ENCODE data around the gene TRPC3.
"Not testable (repeated sequence)": the region's sequence is repeated elsewhere in the genome, so short reads cannot be mapped to it uniquely, and the experiment has no call there.

Gene TRPC3

DNA sequence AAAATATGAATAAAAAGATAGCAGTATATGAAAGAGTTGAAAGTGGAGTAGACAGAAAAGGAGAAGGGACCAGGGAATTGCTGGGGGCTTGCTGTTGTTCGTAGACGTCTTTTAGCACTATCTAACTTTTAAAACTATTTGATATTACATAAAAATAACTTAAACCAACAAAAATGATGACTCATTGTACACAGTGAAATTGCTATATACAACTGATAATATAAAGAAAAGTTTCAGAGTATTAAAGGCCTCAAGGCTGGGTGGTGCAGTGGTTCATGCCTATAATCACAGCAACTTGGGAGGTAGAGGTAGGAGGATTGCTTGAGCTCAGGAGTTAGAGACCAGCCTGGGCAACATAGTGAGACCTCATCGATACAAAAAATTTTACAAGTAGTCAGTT, 5.2 kb downstream of the TRPC3 start:
- no peak for DNase-seq (ENCODE audit: low read depth)

- no peak for DNase-seq (ENCODE audit: low read depth)
Measured at GRCh38 chr4:121943941-121944340, 7.9 kb downstream of the TRPC3 start.

GRCh38 chr4:121939690-121940089, 12.2 kb downstream of the TRPC3 start:
- no peak for DNase-seq (ENCODE audit: low read depth)

DNA sequence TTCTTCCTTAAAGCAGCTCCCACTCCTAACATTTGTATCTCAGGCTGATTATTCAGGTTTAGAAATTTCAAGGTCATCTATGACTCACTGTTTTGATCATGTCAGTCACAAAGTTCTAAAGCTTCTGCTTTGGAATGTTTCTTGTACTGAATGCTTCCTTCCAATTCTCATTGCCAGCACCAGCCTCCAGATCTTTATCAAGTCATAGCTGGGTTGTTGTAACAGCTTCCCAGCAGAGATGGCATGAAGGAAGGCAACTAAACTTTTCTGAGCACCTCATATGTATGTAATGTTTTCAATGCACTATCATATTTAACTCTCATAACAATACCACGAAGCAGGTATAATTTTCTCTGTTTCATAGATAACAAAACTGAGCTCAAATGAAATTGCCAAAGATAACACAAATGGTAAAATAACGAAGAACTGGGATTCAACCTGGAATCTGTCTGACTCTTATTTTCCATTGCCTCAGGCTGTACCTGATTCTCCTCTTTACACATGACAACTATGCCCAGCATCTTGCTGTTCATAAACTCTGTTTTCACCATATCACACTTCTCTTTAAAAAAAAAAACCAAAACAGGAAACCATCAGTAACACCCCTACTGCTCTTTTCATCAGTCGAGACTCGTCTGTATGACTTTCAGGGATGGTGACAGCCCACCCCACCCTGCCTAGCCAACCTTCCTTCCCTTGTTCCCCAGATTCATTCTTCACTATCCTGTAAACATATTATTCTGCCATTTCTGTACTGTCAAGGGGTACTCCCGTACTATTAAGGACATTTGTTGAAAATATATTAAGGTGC, 13.4 kb downstream of the TRPC3 start:
- no peak for DNase-seq (ENCODE audit: low read depth)

DNA sequence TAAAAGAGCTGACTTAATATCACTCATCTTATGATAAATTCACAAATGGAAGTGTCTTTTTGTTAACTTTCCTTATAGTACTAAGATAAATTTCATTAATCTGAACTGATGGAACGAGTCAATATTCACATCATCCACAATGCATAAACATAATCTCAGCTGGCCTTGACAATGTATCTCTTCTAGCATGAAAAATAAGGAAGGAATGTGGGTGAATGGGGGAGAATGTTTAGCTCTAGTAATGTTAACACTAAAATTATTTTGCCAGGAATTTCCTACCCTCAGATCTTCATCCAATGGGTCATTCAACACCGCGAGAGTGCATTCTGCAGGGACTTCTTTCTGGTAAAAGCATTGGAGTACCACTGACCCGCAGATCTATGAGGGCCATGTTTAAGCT, 15.8 kb downstream of the TRPC3 start:
- no peak for DNase-seq (ENCODE audit: low read depth)

DNA sequence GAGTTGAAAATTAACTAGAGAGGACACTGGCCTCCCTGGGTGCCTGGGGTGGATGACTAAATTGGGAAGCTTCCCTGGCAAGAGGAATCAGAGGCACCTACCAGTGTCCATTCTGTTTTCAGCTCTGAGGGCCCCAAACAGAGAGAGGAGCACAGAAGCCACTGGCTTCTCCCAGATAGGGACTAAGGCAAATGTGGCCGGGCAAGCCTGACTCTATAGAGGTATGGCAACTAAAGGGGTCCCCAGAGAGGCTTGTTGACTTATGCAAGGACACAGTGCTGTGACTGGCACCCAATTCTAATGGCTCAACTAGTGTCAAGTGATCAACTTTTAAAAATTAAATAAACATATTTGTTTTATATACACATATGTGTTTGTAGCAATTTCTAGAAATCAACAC, 17.2 kb downstream of the TRPC3 start:
- DNase-seq (ENCODE audit: low read depth): no peak

DNA sequence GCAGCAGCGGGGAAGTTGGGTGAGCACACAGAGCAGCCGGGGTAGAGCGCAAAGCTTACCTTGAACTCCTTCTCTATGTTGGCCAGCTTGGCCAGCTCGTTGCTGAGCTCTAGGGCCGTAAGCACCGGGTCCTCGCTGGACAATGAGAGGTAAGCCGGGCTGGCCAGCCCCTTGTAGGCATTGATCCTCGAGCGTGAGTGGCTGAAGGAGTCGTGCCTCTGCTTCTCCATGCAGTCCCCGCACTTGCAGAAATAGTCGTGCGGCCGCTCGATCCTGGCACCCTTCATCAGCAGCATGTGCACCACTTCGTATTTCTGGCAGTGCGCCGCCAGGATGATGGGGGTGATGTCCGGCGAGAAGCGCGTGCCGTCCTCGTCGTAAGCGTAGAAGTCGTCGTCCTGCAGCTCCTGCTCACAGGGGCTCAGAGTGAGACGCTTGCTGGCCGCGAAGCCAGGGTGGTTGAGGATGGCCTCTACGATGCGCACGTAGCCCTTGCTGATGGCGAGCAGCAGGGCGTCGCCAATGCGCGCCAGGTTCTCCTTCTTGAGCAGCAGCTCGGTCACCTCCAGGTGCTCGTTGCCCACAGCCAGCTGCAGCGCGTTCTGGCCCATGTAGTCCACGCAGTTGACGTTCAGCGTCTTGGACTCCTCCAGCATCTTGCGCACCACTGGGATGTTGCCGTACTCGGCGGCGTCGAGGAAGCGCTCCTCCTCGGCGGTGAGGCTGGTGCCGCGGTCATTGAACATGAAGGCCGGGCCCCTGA, 19.5 kb downstream of the TRPC3 start:
- DNase-seq (ENCODE audit: low read depth): no peak

- DNase-seq (ENCODE audit: low read depth): no peak
Measured at GRCh38 chr4:121930304-121930703, 21.6 kb downstream of the TRPC3 start.

DNA sequence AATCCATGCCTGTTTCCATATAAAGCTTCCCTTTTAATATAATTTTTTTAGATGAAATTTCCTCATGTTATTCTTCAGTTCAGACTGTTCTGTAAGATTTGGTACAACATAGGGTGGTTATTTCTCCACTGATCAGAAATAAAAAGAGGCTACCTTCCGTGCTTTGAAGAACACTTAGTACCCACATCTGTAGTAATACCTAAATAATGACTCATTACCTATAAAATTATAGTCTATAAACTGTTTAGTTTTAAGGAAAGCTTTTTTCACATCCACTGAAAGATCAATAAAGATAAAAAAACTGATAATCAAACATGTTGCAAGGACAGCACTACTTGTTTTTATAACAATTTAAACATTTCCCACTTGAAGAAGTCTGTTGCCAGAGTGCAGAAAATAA, 23.9 kb downstream of the TRPC3 start:
- no peak for DNase-seq (ENCODE audit: low read depth)

DNA sequence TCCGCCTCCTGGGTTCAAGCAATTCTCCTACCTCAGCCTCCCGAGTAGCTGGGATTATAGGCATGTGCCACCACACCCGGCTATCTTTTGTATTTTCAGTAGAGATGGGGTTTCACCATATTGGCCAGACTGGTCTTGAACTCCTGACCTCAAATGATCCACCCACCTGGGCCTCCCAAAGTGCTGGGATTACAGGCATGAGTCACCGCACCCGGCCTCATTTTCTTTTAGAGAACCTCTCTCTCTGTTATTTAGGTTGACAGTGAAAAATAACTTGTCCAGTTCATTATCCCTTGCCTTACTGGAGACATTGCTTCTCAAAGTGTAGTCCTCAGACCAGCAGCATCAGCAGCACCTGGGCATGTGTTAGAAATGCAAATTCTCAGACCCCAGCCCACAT, 25.4 kb downstream of the TRPC3 start:
- not testable (repeated sequence) for DNase-seq (ENCODE audit: low read depth)

DNA sequence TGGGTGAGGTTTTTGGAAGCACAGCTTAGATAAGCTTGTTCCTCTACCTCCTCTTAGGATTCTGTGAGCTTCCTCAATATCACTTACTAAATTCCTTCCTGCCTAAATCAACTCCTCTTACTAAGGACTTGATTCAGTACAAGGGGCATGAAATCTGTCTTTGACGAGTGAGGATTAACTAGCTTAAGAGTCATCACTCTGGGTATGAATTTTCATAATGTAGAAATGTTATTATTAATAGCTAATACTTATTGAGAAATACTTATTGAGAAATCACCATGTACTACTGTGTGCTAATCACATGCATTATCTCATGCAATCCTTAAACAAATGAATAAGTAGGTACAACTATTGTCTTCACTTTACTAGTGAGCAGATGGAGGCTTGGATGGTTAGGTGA, 28.6 kb downstream of the TRPC3 start:
- no peak for DNase-seq (ENCODE audit: low read depth)

- no peak for DNase-seq (ENCODE audit: low read depth)
Measured at GRCh38 chr4:121913667-121914066, 38.2 kb downstream of the TRPC3 start.

- no peak for DNase-seq (ENCODE audit: low read depth)
Measured at GRCh38 chr4:121908346-121908745, 43.5 kb downstream of the TRPC3 start.

DNA sequence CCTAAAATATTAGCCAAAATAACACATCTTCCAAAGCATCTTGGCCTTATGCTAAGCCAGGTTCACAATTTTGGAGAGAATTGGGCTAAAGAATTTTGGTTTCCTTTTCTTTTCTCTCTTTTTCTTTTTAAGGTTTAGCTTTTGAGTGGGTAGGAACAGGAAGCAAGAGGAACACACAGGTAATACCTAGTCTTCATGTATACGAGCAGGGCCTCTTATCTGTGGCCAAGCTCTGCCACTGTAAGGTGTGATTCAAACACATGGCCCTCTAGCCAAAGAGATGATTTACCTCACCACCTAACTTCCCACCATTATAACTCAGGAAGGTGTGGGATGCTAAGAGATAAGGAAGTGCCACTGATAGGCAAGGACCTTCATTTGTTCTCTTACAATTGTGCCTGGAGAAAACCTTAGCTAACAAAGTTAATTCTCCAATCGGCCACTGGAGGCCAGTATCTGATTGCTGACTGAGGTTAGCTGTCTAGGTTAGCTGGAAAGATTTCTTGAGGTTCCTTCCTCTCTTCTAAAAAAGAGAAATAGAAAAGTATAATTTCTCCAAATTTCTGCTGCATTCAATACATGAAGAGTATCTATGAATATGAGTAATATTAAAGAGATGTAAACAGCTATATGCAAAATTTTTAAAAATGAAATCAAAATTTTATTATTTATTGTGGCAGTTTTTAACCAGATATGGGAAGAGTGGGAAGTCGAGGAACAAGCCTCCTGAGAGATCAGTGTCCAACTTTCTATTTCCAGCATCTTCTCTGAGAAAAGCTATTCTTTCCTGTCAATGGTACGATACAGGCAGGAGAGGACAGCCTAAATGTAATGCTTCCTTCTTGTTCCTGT, 51.5 kb downstream of the TRPC3 start:
- peak; percentile 18 for DNase-seq (ENCODE audit: low read depth)

DNA sequence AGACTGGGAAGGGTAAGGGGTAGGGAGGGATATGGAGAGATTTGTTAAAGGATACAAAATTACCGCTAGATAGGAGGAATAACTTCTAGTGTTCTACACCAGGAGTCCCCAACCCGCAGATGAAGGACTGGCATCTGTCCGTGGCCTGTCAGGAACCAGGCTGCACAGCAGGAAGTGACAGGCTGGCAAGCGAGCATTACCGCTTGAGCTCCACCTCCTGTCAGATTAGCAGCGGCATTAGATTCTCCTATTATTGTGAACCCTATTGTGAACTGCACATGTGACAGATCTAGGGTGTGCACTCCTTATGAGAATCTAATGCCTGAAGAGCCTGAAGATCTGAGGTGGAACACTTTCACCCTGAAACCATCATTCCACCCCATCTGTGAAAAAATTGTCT, 53.7 kb downstream of the TRPC3 start:
- no peak for DNase-seq (ENCODE audit: low read depth)

DNA sequence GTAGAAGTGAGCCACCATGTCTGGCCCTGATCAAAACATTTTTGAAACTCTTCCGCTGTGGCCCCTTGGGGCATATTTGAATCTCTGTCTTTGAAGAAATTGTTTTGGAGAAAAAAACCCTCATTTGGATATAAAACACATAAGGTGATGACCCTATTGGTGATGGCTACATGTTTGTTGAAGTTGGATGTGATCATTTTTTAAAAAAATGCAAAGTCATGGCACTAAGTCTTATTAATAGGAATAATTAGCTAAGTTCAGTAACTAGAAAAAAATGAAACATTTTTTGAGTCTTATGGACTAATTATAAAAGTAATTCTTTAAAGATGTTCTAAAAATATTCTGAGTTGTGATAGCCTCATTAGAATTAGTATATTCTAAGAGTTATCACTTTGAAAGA, 63.7 kb downstream of the TRPC3 start:
- no peak for DNase-seq (ENCODE audit: low read depth)

DNA sequence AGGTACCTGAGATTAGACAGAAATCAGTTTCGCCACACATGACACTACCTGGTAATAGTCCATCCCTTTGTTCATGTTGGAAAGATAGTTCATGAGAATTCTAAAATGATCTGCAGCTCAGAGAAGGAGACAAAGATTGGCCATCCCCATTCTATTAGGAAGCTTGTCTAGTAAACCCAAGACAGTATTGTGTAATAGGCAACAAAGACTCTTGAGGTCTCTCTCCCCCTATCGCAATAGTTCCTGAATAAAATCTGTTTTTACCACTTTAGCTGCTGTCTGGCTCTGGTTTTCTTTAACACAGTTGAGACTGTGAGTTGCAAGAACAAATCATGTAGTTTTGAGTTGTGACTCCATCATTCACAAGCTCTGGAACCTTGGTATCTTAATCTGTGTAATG, 66.7 kb downstream of the TRPC3 start:
- DNase-seq (ENCODE audit: low read depth): no peak

DNA sequence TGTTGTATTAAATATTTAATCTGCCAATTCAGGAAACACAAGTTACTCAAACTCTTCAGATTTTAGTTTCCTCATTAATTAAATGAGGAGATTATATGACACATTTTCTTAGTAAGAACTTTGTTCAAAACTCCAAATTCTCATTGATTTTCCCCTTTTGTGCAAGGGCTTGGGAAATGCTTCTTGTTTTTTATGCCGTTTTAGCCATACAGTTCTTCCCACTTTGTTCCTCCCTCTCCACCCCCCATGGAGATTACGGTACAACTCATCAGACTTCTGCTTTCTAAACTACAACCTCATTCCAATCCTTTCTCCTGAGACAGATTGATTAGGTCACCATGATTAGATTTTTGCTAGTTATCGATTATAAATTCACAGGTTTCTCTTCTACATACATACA, 70.7 kb downstream of the TRPC3 start:
- DNase-seq (ENCODE audit: low read depth): no peak

- no peak for DNase-seq (ENCODE audit: low read depth)
Measured at GRCh38 chr4:121879135-121879534, 72.7 kb downstream of the TRPC3 start.

DNA sequence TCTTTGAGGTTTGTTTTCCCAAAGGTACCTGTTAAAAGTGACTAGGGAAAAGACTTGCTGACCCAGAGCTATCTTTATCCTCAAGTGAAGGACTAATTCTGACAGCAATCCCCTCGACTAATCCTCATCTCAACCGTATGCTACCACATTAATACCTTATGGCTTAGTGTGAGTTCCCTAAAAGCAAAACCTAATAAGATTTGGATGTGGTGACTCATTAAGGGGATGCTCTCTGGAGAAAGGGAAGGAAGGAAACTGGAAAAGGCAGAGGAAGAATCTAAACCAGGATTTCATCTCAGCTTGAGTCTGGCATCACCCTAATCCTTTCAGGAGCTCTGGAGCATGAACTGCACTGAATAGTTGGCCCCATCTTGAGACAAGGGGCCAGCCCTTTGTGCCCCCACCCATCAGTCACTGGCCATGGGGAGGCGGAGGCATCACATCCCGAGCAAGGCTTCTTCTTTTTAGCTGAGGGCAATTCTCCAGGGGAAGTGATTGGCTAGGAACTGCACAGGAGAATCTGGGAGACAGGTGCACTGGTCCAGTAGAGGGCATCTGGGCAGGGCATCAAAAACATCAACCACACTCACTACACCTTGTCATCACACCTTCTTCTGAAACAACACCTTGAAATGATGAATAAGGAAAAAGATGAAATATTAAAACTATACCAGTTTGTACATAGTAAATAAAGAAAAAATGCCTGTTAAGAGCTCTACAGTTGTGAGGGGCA, 74.7 kb downstream of the TRPC3 start:
- DNase-seq (ENCODE audit: low read depth): no peak

- no peak for DNase-seq (ENCODE audit: low read depth)
Measured at GRCh38 chr4:121876070-121876469, 75.8 kb downstream of the TRPC3 start.

GRCh38 chr4:121875652-121876051, 76.2 kb downstream of the TRPC3 start:
- no peak for DNase-seq (ENCODE audit: low read depth)

Data from activated T-cell treated with anti-CD3 and anti-CD28 coated beads for 48 hours (primary cell).